Measurements from ENCODE around the gene THAP8.

DNA sequence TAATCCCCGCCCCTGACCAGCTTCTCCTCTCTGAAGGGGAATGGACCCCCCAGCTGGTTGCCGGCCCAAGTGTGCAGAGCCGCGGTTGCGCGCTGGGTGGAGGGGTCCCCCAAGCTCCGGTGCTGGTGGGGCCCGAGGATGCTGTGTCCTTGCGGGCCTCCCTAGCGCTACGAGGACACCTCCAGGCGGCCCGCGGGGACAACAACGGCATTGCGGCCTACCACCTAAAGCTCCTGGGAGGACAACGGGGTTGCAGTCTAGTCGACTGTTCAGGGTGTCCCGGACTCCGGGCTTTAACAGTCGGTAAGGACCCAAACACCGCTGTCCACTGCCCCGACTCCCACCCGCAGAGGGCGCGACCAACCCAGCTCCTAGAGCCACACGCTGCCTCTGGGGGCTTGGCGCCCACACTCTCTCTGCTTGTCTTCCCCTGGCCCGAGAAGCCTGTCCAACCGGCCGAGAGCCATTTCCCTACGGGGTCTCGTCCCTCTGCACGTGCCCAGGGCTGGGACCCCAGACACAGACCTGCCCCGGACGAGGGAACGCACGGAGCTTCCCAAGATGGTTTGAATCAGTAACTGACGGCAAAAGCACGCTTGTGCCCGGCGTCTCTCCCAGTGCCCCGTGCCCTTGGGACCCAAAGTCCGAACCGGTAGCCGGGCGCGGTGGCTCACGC lies 60.0 kb downstream of the THAP8 start:
- TF ChIP-seq, protein P1, sequence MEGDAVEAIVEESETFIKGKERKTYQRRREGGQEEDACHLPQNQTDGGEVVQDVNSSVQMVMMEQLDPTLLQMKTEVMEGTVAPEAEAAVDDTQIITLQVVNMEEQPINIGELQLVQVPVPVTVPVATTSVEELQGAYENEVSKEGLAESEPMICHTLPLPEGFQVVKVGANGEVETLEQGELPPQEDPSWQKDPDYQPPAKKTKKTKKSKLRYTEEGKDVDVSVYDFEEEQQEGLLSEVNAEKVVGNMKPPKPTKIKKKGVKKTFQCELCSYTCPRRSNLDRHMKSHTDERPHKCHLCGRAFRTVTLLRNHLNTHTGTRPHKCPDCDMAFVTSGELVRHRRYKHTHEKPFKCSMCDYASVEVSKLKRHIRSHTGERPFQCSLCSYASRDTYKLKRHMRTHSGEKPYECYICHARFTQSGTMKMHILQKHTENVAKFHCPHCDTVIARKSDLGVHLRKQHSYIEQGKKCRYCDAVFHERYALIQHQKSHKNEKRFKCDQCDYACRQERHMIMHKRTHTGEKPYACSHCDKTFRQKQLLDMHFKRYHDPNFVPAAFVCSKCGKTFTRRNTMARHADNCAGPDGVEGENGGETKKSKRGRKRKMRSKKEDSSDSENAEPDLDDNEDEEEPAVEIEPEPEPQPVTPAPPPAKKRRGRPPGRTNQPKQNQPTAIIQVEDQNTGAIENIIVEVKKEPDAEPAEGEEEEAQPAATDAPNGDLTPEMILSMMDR (IDR thresholded peaks at IDR 0.05; ENCODE audit: low read depth, low read length): no peak
- TF ChIP-seq MAX (IDR thresholded peaks at IDR 0.05; ENCODE audit: low read depth, low read length) (no peak), POLR2A (IDR thresholded peaks at IDR 0.05; ENCODE audit: extremely low read depth, insufficient read length) (no peak), MYC (IDR thresholded peaks at IDR 0.05; ENCODE audit: low read depth, low read length) (no peak)
